HCT116 (cell line): Measurements from ENCODE around the gene PRPF40B. TPM values are rescaled to one million over a fixed set of nuclear protein-coding genes. Genes with fewer than 3 reads are reported as not detected.
A peak's percentile ranks its signal among the peaks of the same experiment; 100 is the strongest.
"Not testable (repeated sequence)": the region's sequence is repeated elsewhere in the genome, so short reads cannot be mapped to it uniquely, and the experiment has no call there.

ENCODE experiments used
- ATAC-seq: fragments of 200-7000 bp; cut with Tn5 transposase; 2 replicates; pipeline ENCODE4 v1.9.1; 2020; ENCODE audit warnings: mild to moderate bottlenecking, moderate library complexity
- BruUV-seq: library from RNA; stranded (reverse); fragments of 400-500 nt; replicated peaks from 2 replicates; lab custom pipeline; 2021; lab: Mats Ljungman, UMichigan
- CTCF ChIA-PET: fragments of 300-600 bp; sonication (Branson Sonifier 250); formaldehyde crosslinking; loops from one replicate; lab custom pipeline; 2021; ENCODE audit warnings: antibody characterized with exemption; lab: Charles Lee
- POLR2A ChIA-PET: fragments of 300-600, 350-600 bp; sonication (Branson Sonifier 250); formaldehyde crosslinking; loops from one replicate; lab custom pipeline; 2021; ENCODE audit warnings: antibody characterized with exemption; lab: Charles Lee
- RAD21 ChIA-PET, 2 experiments: fragments of 300-600 bp; sonication (Branson Sonifier 250); formaldehyde crosslinking; loops; one replicate each; lab custom pipeline; 2023; ENCODE audit warnings: low total read pairs in 2 of 2; ENCODE audit not compliant: uncharacterized antibody in 2 of 2, unreplicated experiment in 2 of 2, low non-redundant PET in 1 of 2; lab: Charles Lee
- DNase-seq: peaks from one replicate; pipeline ENCODE4 v3.0.0-alpha.2; 2010; ENCODE audit warnings: low read depth, low spot score
- H2AFZ ChIP-seq: fragments of 200-600 bp; shearing (Covaris generic), sonication (generic); 2 replicates; pipeline ENCODE4 v1.6.1; 2017; ENCODE audit warnings: low read depth, mixed run types, mixed read lengths, antibody characterized with exemption, low read length; ENCODE audit not compliant: poor library complexity, severe bottlenecking
- H3K27ac ChIP-seq: 2 replicates; pipeline ENCODE4 v1.5.1; 2012; ENCODE audit warnings: low read depth, low read length
- H3K27me3 ChIP-seq: fragments of 200-600 bp; sonication (generic); 2 replicates; pipeline ENCODE4 v1.6.1; 2016; ENCODE audit warnings: mixed run types, low read length, mixed read lengths; ENCODE audit not compliant: insufficient read depth
- H3K36me3 ChIP-seq, 2 experiments: fragments of 200-500 bp in 1 of 2; fragments of 200-600 bp in 1 of 2; sonication (Bioruptor generic) in 1 of 2; sonication (generic) in 1 of 2; 2 replicates each; pipeline versions ENCODE4 v1.5.1 to v1.6.1; 2014 to 2016; ENCODE audit warnings: low read length in 2 of 2, inconsistent platforms in 1 of 2, mixed read lengths in 1 of 2, mixed run types in 1 of 2; ENCODE audit not compliant: insufficient read depth in 2 of 2, control insufficient read depth in 1 of 2
- H3K4me1 ChIP-seq, 2 experiments: fragments of 200-600 bp in 1 of 2; sonication (generic) in 1 of 2; 2 replicates each; pipeline versions ENCODE4 v1.5.1 to v1.6.1; 2012 to 2017; ENCODE audit warnings: low read length in 2 of 2, inconsistent platforms in 1 of 2, mild to moderate bottlenecking in 1 of 2, mixed read lengths in 1 of 2, mixed run types in 1 of 2, moderate library complexity in 1 of 2; ENCODE audit not compliant: insufficient read depth in 2 of 2, control insufficient read depth in 1 of 2
- H3K4me2 ChIP-seq: fragments of 200-600 bp; sonication (generic); 2 replicates; pipeline ENCODE4 v1.6.1; 2017; ENCODE audit warnings: mixed run types, low read length, mixed read lengths
- H3K4me3 ChIP-seq, 2 experiments: fragments of 200-600 bp in 1 of 2; sonication (generic) in 1 of 2; replicated peaks in 1 of 2; 2 replicates each; pipeline ENCODE4 v1.5.1; 2011 to 2016; ENCODE audit warnings: low read length in 2 of 2, control low read depth in 1 of 2, low read depth in 1 of 2, mild to moderate bottlenecking in 1 of 2, mixed read lengths in 1 of 2, mixed run types in 1 of 2
- H3K79me2 ChIP-seq: fragments of 200-600 bp; sonication (generic); 2 replicates; pipeline ENCODE4 v1.6.1; 2017; ENCODE audit warnings: mild to moderate bottlenecking, mixed run types, low read length, moderate library complexity, mixed read lengths; ENCODE audit not compliant: insufficient read depth
- H3K9ac ChIP-seq: fragments of 200-600 bp; sonication (generic); 2 replicates; pipeline ENCODE4 v1.6.1; 2016; ENCODE audit warnings: low read length, mixed read lengths
- H3K9me2 ChIP-seq: fragments of 200-600 bp; sonication (generic), shearing (Covaris generic); 2 replicates; pipeline ENCODE4 v1.6.1; 2017; ENCODE audit warnings: mixed run types, mild to moderate bottlenecking, moderate library complexity; ENCODE audit not compliant: insufficient read depth
- H3K9me3 ChIP-seq, 2 experiments: fragments of 200-500 bp in 1 of 2; fragments of 200-600 bp in 1 of 2; sonication (Bioruptor generic) in 1 of 2; sonication (generic) in 1 of 2; 2 replicates each; pipeline ENCODE4 v1.6.1; 2014 to 2017; ENCODE audit warnings: low read length in 2 of 2, mixed read lengths in 2 of 2, inconsistent platforms in 1 of 2, low read depth in 1 of 2, mild to moderate bottlenecking in 1 of 2, mixed run types in 1 of 2, moderate library complexity in 1 of 2; ENCODE audit not compliant: control insufficient read depth in 1 of 2, insufficient read depth in 1 of 2
- H4K20me1 ChIP-seq: fragments of 200-600 bp; sonication (generic), shearing (Covaris generic); 2 replicates; pipeline ENCODE4 v1.6.1; 2017; ENCODE audit warnings: mixed run types, mild to moderate bottlenecking, moderate library complexity; ENCODE audit not compliant: insufficient read depth
- CTCF ChIP-seq, 3 experiments: fragments of 200-600 bp in 1 of 3; sonication (generic) in 1 of 3; IDR thresholded peaks in 2 of 3; conservative IDR thresholded peaks in 1 of 3; 2 replicates each; pipeline ENCODE4 v1.5.1; 2012 to 2017; ENCODE audit warnings: low read depth in 2 of 3, low read length in 2 of 3, antibody characterized with exemption in 1 of 3, borderline replicate concordance in 1 of 3, control low read depth in 1 of 3, mild to moderate bottlenecking in 1 of 3, mixed read lengths in 1 of 3, mixed run types in 1 of 3, moderate library complexity in 1 of 3; ENCODE audit not compliant: insufficient read depth in 1 of 3
- MAX ChIP-seq: IDR thresholded peaks from 2 replicates; pipeline ENCODE4 v1.6.1; 2012
- intact Hi-C: fragments of 100-400 bp; cut with micrococcal nuclease; formaldehyde crosslinking; loops from 2 replicates; pipeline ENCODE4 v1.10.0; 2022
- total RNA-seq: library from RNA; stranded (reverse); gene quantifications from one replicate; pipeline ENCODE4 v1.2.1, GENCODE V29; 2021; ENCODE audit not compliant: unreplicated experiment

The PRPF40B gene
- total RNA-seq, 1 experiment from 2014 or later = 29.0 TPM

DNA sequence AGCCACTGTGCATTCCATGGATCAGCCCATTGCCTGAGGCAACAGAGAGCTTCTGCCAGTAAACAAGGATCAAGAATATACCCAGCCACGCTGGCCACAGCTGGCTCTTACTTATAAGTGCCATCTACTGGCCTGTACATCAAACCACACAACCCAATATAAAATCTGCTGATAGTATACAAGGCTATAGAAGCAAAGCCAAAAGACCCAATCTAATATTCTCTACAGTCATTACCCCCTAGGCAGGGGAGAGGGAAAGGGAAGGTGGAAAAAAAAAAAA is 13.5 kb upstream of the PRPF40B start:
- no peaks in the 10 kb centered on the region; the same call in 1 of the 2 replicates for H4K20me1 ChIP-seq
- ATAC-seq (peak; percentile 90), DNase-seq (no peak)
- no peak overlapping the region for H3K4me3 ChIP-seq
- no peaks in the 10 kb centered on the region for H3K36me3 ChIP-seq
- H3K9me2 ChIP-seq = no peaks in the 10 kb centered on the region
- no peak overlapping the region for H3K27ac ChIP-seq
- no peaks in the 10 kb centered on the region for H3K79me2 ChIP-seq
- H3K4me1 ChIP-seq = no peaks in the 10 kb centered on the region
- no peak overlapping the region for H3K4me2 ChIP-seq
- H3K27me3 ChIP-seq = no peaks in the 10 kb centered on the region
- no peak overlapping the region for H3K9ac ChIP-seq
- intact Hi-C loops = no loop called here
- peaks cover 0 to 4% of the 10 kb centered on the region in 2 experiments; a peak in 1 of 4 replicates for H3K9me3 ChIP-seq
- TF ChIP-seq CTCF (IDR thresholded peaks at IDR 0.05 in 2 of 3, conservative IDR thresholded peaks at IDR 0.05 in 1 of 3; ENCODE audit: borderline replicate concordance in 1 of 3, insufficient read depth in 1 of 3, low read depth in 2 of 3, low read length in 2 of 3) (peak; percentile 19 to 24 (median 22); a peak in 1 of 6 replicates), MAX (no peak)
- H2AFZ ChIP-seq = no peak overlapping the region
- ChIA-PET RAD21 (no interaction called here), CTCF (interaction anchor here (1.1 to 2.2 kb wide), 2 partner anchors 13 to 252 kb away, joined by 3 to 7 read pairs; partner anchors contain the start of gene PRPF40B), POLR2A (no interaction called here)
- BruUV-seq = no TSS peak

DNA sequence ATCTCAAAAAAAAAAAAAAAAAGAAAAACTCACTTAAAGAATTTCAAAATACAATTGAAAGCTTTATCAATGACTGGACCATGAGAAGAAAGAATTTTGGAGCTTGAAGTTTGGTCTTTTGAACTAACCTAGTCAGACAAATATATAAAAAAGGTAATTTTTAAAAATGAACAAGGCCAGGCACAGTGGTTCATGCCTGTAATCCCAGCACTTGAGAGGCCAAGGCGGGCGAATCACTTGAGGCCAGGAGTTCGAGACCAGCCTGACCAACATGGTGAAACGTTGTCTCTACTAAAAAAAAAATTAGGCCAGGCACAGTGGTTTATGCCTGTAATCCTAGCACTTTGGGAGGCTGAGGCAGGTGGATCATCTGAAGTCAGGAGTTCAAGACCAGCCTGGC is 12.6 kb upstream of the PRPF40B start:
- DNase-seq, intact Hi-C loops: not testable (repeated sequence)

More for the DNA sequence above, 12.6 kb upstream of the PRPF40B start:
- H3K27me3 ChIP-seq, H3K4me2 ChIP-seq, H3K4me3 ChIP-seq, H3K79me2 ChIP-seq, RAD21 ChIA-PET, BruUV-seq, H3K27ac ChIP-seq, H3K9ac ChIP-seq, ATAC-seq, POLR2A ChIA-PET, H3K9me2 ChIP-seq, H3K9me3 ChIP-seq, H3K36me3 ChIP-seq, H4K20me1 ChIP-seq, H2AFZ ChIP-seq, H3K4me1 ChIP-seq: not testable (repeated sequence)
- CTCF ChIA-PET = interaction anchor here (0.9 to 2.2 kb wide), 2 partner anchors 10 to 253 kb away, joined by 4 to 7 read pairs; no protein-coding TSS in a partner anchor
